ENCODE measurements around the gene ACAP3. TPM values are rescaled to one million over a fixed set of nuclear protein-coding genes. Genes with fewer than 3 reads are reported as not detected.
A peak's percentile ranks its signal among the peaks of the same experiment; 100 is the strongest.

ACAP3 gene
- total and polyA plus RNA-seq, 2 of the 4 experiments (the other 2 are of a cell fraction), result 13.3 to 58.2 TPM

DNA sequence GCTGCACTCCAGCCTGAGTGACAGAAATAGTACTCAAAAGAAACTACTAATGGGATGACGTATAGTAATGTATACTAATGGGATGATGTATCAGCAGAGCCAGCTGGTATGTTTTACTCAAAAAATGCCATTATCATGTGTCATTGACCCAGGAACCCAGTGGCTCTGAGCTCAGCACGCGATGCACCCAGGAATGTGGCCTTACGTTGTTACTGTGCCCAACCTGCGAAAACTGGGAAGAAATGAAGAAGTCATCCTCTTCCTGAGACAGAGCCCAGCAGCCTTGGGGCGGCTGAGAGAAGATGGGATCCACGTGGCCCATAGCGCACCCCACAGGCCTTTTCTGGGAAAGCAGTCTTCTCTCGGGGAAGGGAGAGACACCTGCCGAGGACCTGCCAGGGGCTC is 42.9 kb downstream of the ACAP3 start (continued):
- TF ChIP-seq, protein P1, sequence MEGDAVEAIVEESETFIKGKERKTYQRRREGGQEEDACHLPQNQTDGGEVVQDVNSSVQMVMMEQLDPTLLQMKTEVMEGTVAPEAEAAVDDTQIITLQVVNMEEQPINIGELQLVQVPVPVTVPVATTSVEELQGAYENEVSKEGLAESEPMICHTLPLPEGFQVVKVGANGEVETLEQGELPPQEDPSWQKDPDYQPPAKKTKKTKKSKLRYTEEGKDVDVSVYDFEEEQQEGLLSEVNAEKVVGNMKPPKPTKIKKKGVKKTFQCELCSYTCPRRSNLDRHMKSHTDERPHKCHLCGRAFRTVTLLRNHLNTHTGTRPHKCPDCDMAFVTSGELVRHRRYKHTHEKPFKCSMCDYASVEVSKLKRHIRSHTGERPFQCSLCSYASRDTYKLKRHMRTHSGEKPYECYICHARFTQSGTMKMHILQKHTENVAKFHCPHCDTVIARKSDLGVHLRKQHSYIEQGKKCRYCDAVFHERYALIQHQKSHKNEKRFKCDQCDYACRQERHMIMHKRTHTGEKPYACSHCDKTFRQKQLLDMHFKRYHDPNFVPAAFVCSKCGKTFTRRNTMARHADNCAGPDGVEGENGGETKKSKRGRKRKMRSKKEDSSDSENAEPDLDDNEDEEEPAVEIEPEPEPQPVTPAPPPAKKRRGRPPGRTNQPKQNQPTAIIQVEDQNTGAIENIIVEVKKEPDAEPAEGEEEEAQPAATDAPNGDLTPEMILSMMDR (conservative IDR thresholded peaks at IDR 0.05; ENCODE audit: low read depth, low read length), result peak; percentile 72
- TF ChIP-seq MAFK (IDR thresholded peaks at IDR 0.05; ENCODE audit: low read depth, low read length), result peak; percentile 44
- peak; percentile 62; the same call in 1 of the 2 replicates for TF ChIP-seq MXI1 (IDR thresholded peaks at IDR 0.05; ENCODE audit: borderline replicate concordance, low read depth, low read length)
- TF ChIP-seq NFE2L2 (IDR thresholded peaks at IDR 0.05; ENCODE audit: low read depth, low read length), result peak; percentile 59; the same call in 1 of the 2 replicates
- no peak for TF ChIP-seq CHD1 (IDR thresholded peaks at IDR 0.05; ENCODE audit: low read depth, low read length)
- peak; percentile 70 for TF ChIP-seq RAD21 (IDR thresholded peaks at IDR 0.05; ENCODE audit: low read length)
